ENCODE results near the gene GRIK2. TPM values are rescaled to one million over a fixed set of nuclear protein-coding genes. Genes with fewer than 3 reads are reported as not detected.

GRIK2 gene
- polyA plus RNA-seq, 1 donor: 3.3 TPM

GRCh38 chr6:101762851-101763250 lies 369.3 kb downstream of the GRIK2 start:
- H3K36me3 ChIP-seq (ENCODE audit: control insufficient read depth, insufficient read depth, low read length): no peaks in the 10 kb centered on the region
- no CpG with 5 or more reads among the region's 3 CpGs for WGBS (ENCODE audit: insufficient coverage, low lambda C conversion rate)
- H3K9me3 ChIP-seq (ENCODE audit: control insufficient read depth, low read depth, low read length): no peaks in the 10 kb centered on the region

GRCh38 chr6:101765281-101765680 lies 371.8 kb downstream of the GRIK2 start:
- DNase-seq: no peak
- H3K4me1 ChIP-seq (ENCODE audit: control insufficient read depth, insufficient read depth, low read length): no peaks in the 10 kb centered on the region
- no peak overlapping the region for H3K27ac ChIP-seq (ENCODE audit: low read length)
- H3K36me3 ChIP-seq (ENCODE audit: control insufficient read depth, insufficient read depth, low read length): no peaks in the 10 kb centered on the region
- no peaks in the 10 kb centered on the region for H3K27me3 ChIP-seq (ENCODE audit: control insufficient read depth, insufficient read depth, low read length)
- H3K4me3 ChIP-seq (ENCODE audit: low read length): no peak overlapping the region
- 80% methylated on average over 1 of the region's 1 CpG for WGBS (ENCODE audit: insufficient coverage, low lambda C conversion rate)
- no peaks in the 10 kb centered on the region for H3K9me3 ChIP-seq (ENCODE audit: control insufficient read depth, low read depth, low read length)

More at GRCh38 chr6:101762851-101763250, 369.3 kb downstream of the GRIK2 start:
- Histone ChIP-seq H3K27ac (ENCODE audit: low read length) (no peak overlapping the region), H3K4me3 (ENCODE audit: low read length) (no peak overlapping the region), H3K4me1 (ENCODE audit: control insufficient read depth, insufficient read depth, low read length) (no peaks in the 10 kb centered on the region), H3K27me3 (ENCODE audit: control insufficient read depth, insufficient read depth, low read length) (no peaks in the 10 kb centered on the region)
- no peak for DNase-seq

- no peak overlapping the region for H3K27ac ChIP-seq (ENCODE audit: low read length)
- no peaks in the 10 kb centered on the region for H3K36me3 ChIP-seq (ENCODE audit: control insufficient read depth, insufficient read depth, low read length)
- no peak overlapping the region for H3K4me3 ChIP-seq (ENCODE audit: low read length)
- DNase-seq: no peak
- H3K9me3 ChIP-seq (ENCODE audit: control insufficient read depth, low read depth, low read length): no peaks in the 10 kb centered on the region
- H3K27me3 ChIP-seq (ENCODE audit: control insufficient read depth, insufficient read depth, low read length): no peaks in the 10 kb centered on the region
- no peaks in the 10 kb centered on the region for H3K4me1 ChIP-seq (ENCODE audit: control insufficient read depth, insufficient read depth, low read length)
- 78% methylated on average over 2 of the region's 3 CpGs for WGBS (ENCODE audit: insufficient coverage, low lambda C conversion rate)
Measured at GRCh38 chr6:101770116-101770515, 376.6 kb downstream of the GRIK2 start.

- no peak for DNase-seq
- H3K36me3 ChIP-seq (ENCODE audit: control insufficient read depth, insufficient read depth, low read length): no peaks in the 10 kb centered on the region
- no peaks in the 10 kb centered on the region for H3K4me1 ChIP-seq (ENCODE audit: control insufficient read depth, insufficient read depth, low read length)
- H3K27me3 ChIP-seq (ENCODE audit: control insufficient read depth, insufficient read depth, low read length): no peaks in the 10 kb centered on the region
- H3K4me3 ChIP-seq (ENCODE audit: low read length): no peak overlapping the region
- no peak overlapping the region for H3K27ac ChIP-seq (ENCODE audit: low read length)
- no peaks in the 10 kb centered on the region for H3K9me3 ChIP-seq (ENCODE audit: control insufficient read depth, low read depth, low read length)
- no CpG with 5 or more reads among the region's 7 CpGs for WGBS (ENCODE audit: insufficient coverage, low lambda C conversion rate)
Measured at GRCh38 chr6:101776919-101777350, 383.4 kb downstream of the GRIK2 start.

- H3K4me1 ChIP-seq (ENCODE audit: control insufficient read depth, insufficient read depth, low read length): no peaks in the 10 kb centered on the region
- WGBS (ENCODE audit: insufficient coverage, low lambda C conversion rate): no CpG with 5 or more reads among the region's 2 CpGs
Measured at GRCh38 chr6:101777646-101778045, 384.1 kb downstream of the GRIK2 start.

GRCh38 chr6:101779051-101779844 lies 385.7 kb downstream of the GRIK2 start:
- DNase-seq: no peak
- no peaks in the 10 kb centered on the region for H3K36me3 ChIP-seq (ENCODE audit: control insufficient read depth, insufficient read depth, low read length)
- no peaks in the 10 kb centered on the region for H3K4me1 ChIP-seq (ENCODE audit: control insufficient read depth, insufficient read depth, low read length)
- no peaks in the 10 kb centered on the region for H3K27me3 ChIP-seq (ENCODE audit: control insufficient read depth, insufficient read depth, low read length)
- H3K9me3 ChIP-seq (ENCODE audit: control insufficient read depth, low read depth, low read length): no peaks in the 10 kb centered on the region
- H3K27ac ChIP-seq (ENCODE audit: low read length): no peak overlapping the region
- no CpG with 5 or more reads among the region's 1 CpG for WGBS (ENCODE audit: insufficient coverage, low lambda C conversion rate)
- no peak overlapping the region for H3K4me3 ChIP-seq (ENCODE audit: low read length)

More at GRCh38 chr6:101777646-101778045, 384.1 kb downstream of the GRIK2 start:
- H3K9me3 ChIP-seq (ENCODE audit: control insufficient read depth, low read depth, low read length): no peaks in the 10 kb centered on the region
- H3K27me3 ChIP-seq (ENCODE audit: control insufficient read depth, insufficient read depth, low read length): no peaks in the 10 kb centered on the region
- H3K4me3 ChIP-seq (ENCODE audit: low read length): no peak overlapping the region
- H3K27ac ChIP-seq (ENCODE audit: low read length): no peak overlapping the region
- no peaks in the 10 kb centered on the region for H3K36me3 ChIP-seq (ENCODE audit: control insufficient read depth, insufficient read depth, low read length)
- no peak for DNase-seq

GRCh38 chr6:101783287-101783686 lies 389.8 kb downstream of the GRIK2 start:
- Histone ChIP-seq H3K4me3 (ENCODE audit: low read length) (no peak overlapping the region), H3K9me3 (ENCODE audit: control insufficient read depth, low read depth, low read length) (no peaks in the 10 kb centered on the region), H3K27ac (ENCODE audit: low read length) (no peak overlapping the region), H3K36me3 (ENCODE audit: control insufficient read depth, insufficient read depth, low read length) (no peaks in the 10 kb centered on the region), H3K4me1 (ENCODE audit: control insufficient read depth, insufficient read depth, low read length) (no peaks in the 10 kb centered on the region), H3K27me3 (ENCODE audit: control insufficient read depth, insufficient read depth, low read length) (no peaks in the 10 kb centered on the region)
- no peak for DNase-seq
- no CpG with 5 or more reads among the region's 1 CpG for WGBS (ENCODE audit: insufficient coverage, low lambda C conversion rate)

GRCh38 chr6:101784094-101784493 lies 390.6 kb downstream of the GRIK2 start:
- Histone ChIP-seq H3K9me3 (ENCODE audit: control insufficient read depth, low read depth, low read length) (no peaks in the 10 kb centered on the region), H3K4me3 (ENCODE audit: low read length) (no peak overlapping the region), H3K36me3 (ENCODE audit: control insufficient read depth, insufficient read depth, low read length) (no peaks in the 10 kb centered on the region), H3K4me1 (ENCODE audit: control insufficient read depth, insufficient read depth, low read length) (no peaks in the 10 kb centered on the region), H3K27me3 (ENCODE audit: control insufficient read depth, insufficient read depth, low read length) (no peaks in the 10 kb centered on the region), H3K27ac (ENCODE audit: low read length) (no peak overlapping the region)
- WGBS (ENCODE audit: insufficient coverage, low lambda C conversion rate): no CpG with 5 or more reads among the region's 2 CpGs
- no peak for DNase-seq

- H3K9me3 ChIP-seq (ENCODE audit: control insufficient read depth, low read depth, low read length): no peaks in the 10 kb centered on the region
- no peaks in the 10 kb centered on the region for H3K4me1 ChIP-seq (ENCODE audit: control insufficient read depth, insufficient read depth, low read length)
- H3K27me3 ChIP-seq (ENCODE audit: control insufficient read depth, insufficient read depth, low read length): no peaks in the 10 kb centered on the region
- no peak for DNase-seq
- no peak overlapping the region for H3K27ac ChIP-seq (ENCODE audit: low read length)
- H3K36me3 ChIP-seq (ENCODE audit: control insufficient read depth, insufficient read depth, low read length): no peaks in the 10 kb centered on the region
- 70% methylated on average over 2 of the region's 5 CpGs for WGBS (ENCODE audit: insufficient coverage, low lambda C conversion rate)
- no peak overlapping the region for H3K4me3 ChIP-seq (ENCODE audit: low read length)
Measured at GRCh38 chr6:101799531-101799930, 406.0 kb downstream of the GRIK2 start.

GRCh38 chr6:101800598-101800997 lies 407.1 kb downstream of the GRIK2 start:
- Histone ChIP-seq H3K27me3 (ENCODE audit: control insufficient read depth, insufficient read depth, low read length) (no peaks in the 10 kb centered on the region), H3K36me3 (ENCODE audit: control insufficient read depth, insufficient read depth, low read length) (no peaks in the 10 kb centered on the region), H3K4me1 (ENCODE audit: control insufficient read depth, insufficient read depth, low read length) (no peaks in the 10 kb centered on the region), H3K27ac (ENCODE audit: low read length) (no peak overlapping the region), H3K9me3 (ENCODE audit: control insufficient read depth, low read depth, low read length) (no peaks in the 10 kb centered on the region), H3K4me3 (ENCODE audit: low read length) (no peak overlapping the region)
- DNase-seq: no peak
- WGBS (ENCODE audit: insufficient coverage, low lambda C conversion rate): no CpG with 5 or more reads among the region's 3 CpGs

GRCh38 chr6:101803136-101803535 lies 409.6 kb downstream of the GRIK2 start:
- DNase-seq: no peak
- no CpG with 5 or more reads among the region's 1 CpG for WGBS (ENCODE audit: insufficient coverage, low lambda C conversion rate)
- no peaks in the 10 kb centered on the region for H3K9me3 ChIP-seq (ENCODE audit: control insufficient read depth, low read depth, low read length)
- H3K36me3 ChIP-seq (ENCODE audit: control insufficient read depth, insufficient read depth, low read length): no peaks in the 10 kb centered on the region
- no peaks in the 10 kb centered on the region for H3K27me3 ChIP-seq (ENCODE audit: control insufficient read depth, insufficient read depth, low read length)
- H3K4me1 ChIP-seq (ENCODE audit: control insufficient read depth, insufficient read depth, low read length): no peaks in the 10 kb centered on the region
- H3K27ac ChIP-seq (ENCODE audit: low read length): no peak overlapping the region
- no peak overlapping the region for H3K4me3 ChIP-seq (ENCODE audit: low read length)
